Activated CD4-positive, alpha-beta T cell treated with anti-CD3 and anti-CD28 coated beads for 36 hours (primary cell): ENCODE data around the gene ZNF330. TPM values are rescaled to one million over a fixed set of nuclear protein-coding genes. Genes with fewer than 3 reads are reported as not detected.

Source experiments
- ATAC-seq: fragments of 200-7000 bp; cut with Tn5 transposase; one replicate; pipeline ENCODE4 v1.10.0; 2021; ENCODE audit warnings: mild to moderate bottlenecking, moderate library complexity
- CTCF ChIA-PET: fragments of 350-600 bp; sonication (Branson Sonifier 250); formaldehyde crosslinking; loops from one replicate; lab custom pipeline; 2021; ENCODE audit warnings: antibody characterized with exemption; lab: Charles Lee
- POLR2A ChIA-PET: fragments of 350-600 bp; sonication (Branson Sonifier 250); formaldehyde crosslinking; loops from one replicate; lab custom pipeline; 2021; ENCODE audit warnings: antibody characterized with exemption, inconsistent platforms; lab: Charles Lee
- DNase-seq: peaks from one replicate; pipeline ENCODE4 v3.0.0-alpha.2; 2020
- H3K27ac Mint-ChIP-seq: one replicate; pipeline ENCODE4 v1.8.0; 2021; ENCODE audit warnings: mixed read lengths
- H3K27me3 Mint-ChIP-seq: one replicate; pipeline ENCODE4 v1.8.0; 2021; ENCODE audit warnings: mixed read lengths
- H3K36me3 Mint-ChIP-seq: one replicate; pipeline ENCODE4 v1.8.0; 2021; ENCODE audit warnings: low read depth, mixed read lengths
- H3K4me1 Mint-ChIP-seq: one replicate; pipeline ENCODE4 v1.8.0; 2021; ENCODE audit warnings: mixed read lengths
- H3K4me3 Mint-ChIP-seq: one replicate; pipeline ENCODE4 v1.8.0; 2021; ENCODE audit warnings: mild to moderate bottlenecking, moderate library complexity, mixed read lengths
- H3K9me3 Mint-ChIP-seq: one replicate; pipeline ENCODE4 v1.8.0; 2021; ENCODE audit warnings: low read depth, mixed read lengths
- intact Hi-C, 2 experiments: fragments of 100-400 bp; cut with DNase I in 1 of 2; cut with micrococcal nuclease in 1 of 2; formaldehyde crosslinking; loops; one replicate each; pipeline versions ENCODE4 v1.14.2 to v1.15.1; 2022 to 2024; cut with DNase I, micrococcal nuclease
- total RNA-seq, 2 experiments: library from RNA; stranded (reverse); gene quantifications; one replicate each; pipeline ENCODE4 v1.2.3, GENCODE V29; 2021

Gene ZNF330
- total RNA-seq, 2 experiments from 2014 or later = 40.5 to 65.7 TPM

- ChIA-PET POLR2A (no interaction called here), CTCF (no interaction called here)
- Mint-ChIP-seq H3K27ac (no peak overlapping the region), H3K4me3 (no peak overlapping the region), H3K4me1 (no peaks in the 10 kb centered on the region), H3K36me3 (no peaks in the 10 kb centered on the region), H3K27me3 (peaks cover 3% of the 10 kb centered on the region), H3K9me3 (no peaks in the 10 kb centered on the region)
- intact Hi-C loops = no loop called here
- no peak for ATAC-seq
- no peak for DNase-seq
These were observed 55.1 kb downstream of the ZNF330 start for GRCh38 chr4:141275834-141276233.

GRCh38 chr4:141283152-141283551, 62.5 kb downstream of the ZNF330 start:
- DNase-seq (no peak), ATAC-seq (no peak)
- no peak overlapping the region for H3K27ac Mint-ChIP-seq
- no peaks in the 10 kb centered on the region for H3K36me3 Mint-ChIP-seq
- POLR2A ChIA-PET = no interaction called here
- CTCF ChIA-PET = no interaction called here
- intact Hi-C loops = no loop called here
- no peak overlapping the region for H3K4me3 Mint-ChIP-seq
- H3K4me1 Mint-ChIP-seq = no peaks in the 10 kb centered on the region
- no peaks in the 10 kb centered on the region for H3K9me3 Mint-ChIP-seq
- H3K27me3 Mint-ChIP-seq = peaks cover 3% of the 10 kb centered on the region

GRCh38 chr4:141283563-141283962, 62.9 kb downstream of the ZNF330 start:
- intact Hi-C loops = no loop called here
- CTCF ChIA-PET = no interaction called here
- H3K4me3 Mint-ChIP-seq = no peak overlapping the region
- H3K27ac Mint-ChIP-seq = no peak overlapping the region
- DNase-seq (no peak), ATAC-seq (no peak)
- no peaks in the 10 kb centered on the region for H3K9me3 Mint-ChIP-seq
- POLR2A ChIA-PET = no interaction called here
- no peaks in the 10 kb centered on the region for H3K36me3 Mint-ChIP-seq
- no peaks in the 10 kb centered on the region for H3K4me1 Mint-ChIP-seq
- H3K27me3 Mint-ChIP-seq = peaks cover 3% of the 10 kb centered on the region

Other genes with a start within 250 kb of the ZNF330 start
- under 1 TPM; 0.02 to 0.14 TPM for gene RNF150, start 87.4 kb upstream of the ZNF330 start, total RNA-seq